ENCODE data around the gene LMAN2. TPM values are rescaled to one million over a fixed set of nuclear protein-coding genes. Genes with fewer than 3 reads are reported as not detected.

The LMAN2 gene
- total and polyA plus RNA-seq, 2 experiments from 2014 or later, result 153 to 227 TPM

DNA sequence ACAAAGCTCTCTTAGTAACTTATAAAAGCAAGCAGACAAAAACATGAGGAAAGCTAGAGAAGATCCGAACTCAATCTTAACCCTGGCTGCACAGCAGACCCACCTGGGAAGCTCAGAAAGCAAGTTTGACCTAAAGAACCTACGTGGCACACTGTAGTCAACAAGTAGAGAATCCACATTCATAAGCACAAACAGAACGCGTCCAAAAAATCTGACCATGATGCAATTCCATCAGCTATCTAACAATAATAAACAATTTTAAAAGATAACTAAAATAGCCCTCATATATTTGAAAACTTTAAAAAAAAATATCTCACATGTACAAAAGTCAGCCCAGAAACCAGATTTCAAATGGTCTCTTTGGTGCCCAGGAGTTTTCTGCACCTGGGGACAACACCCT is 4.6 kb downstream of the LMAN2 start (continued):
- TF ChIP-seq, protein P1, sequence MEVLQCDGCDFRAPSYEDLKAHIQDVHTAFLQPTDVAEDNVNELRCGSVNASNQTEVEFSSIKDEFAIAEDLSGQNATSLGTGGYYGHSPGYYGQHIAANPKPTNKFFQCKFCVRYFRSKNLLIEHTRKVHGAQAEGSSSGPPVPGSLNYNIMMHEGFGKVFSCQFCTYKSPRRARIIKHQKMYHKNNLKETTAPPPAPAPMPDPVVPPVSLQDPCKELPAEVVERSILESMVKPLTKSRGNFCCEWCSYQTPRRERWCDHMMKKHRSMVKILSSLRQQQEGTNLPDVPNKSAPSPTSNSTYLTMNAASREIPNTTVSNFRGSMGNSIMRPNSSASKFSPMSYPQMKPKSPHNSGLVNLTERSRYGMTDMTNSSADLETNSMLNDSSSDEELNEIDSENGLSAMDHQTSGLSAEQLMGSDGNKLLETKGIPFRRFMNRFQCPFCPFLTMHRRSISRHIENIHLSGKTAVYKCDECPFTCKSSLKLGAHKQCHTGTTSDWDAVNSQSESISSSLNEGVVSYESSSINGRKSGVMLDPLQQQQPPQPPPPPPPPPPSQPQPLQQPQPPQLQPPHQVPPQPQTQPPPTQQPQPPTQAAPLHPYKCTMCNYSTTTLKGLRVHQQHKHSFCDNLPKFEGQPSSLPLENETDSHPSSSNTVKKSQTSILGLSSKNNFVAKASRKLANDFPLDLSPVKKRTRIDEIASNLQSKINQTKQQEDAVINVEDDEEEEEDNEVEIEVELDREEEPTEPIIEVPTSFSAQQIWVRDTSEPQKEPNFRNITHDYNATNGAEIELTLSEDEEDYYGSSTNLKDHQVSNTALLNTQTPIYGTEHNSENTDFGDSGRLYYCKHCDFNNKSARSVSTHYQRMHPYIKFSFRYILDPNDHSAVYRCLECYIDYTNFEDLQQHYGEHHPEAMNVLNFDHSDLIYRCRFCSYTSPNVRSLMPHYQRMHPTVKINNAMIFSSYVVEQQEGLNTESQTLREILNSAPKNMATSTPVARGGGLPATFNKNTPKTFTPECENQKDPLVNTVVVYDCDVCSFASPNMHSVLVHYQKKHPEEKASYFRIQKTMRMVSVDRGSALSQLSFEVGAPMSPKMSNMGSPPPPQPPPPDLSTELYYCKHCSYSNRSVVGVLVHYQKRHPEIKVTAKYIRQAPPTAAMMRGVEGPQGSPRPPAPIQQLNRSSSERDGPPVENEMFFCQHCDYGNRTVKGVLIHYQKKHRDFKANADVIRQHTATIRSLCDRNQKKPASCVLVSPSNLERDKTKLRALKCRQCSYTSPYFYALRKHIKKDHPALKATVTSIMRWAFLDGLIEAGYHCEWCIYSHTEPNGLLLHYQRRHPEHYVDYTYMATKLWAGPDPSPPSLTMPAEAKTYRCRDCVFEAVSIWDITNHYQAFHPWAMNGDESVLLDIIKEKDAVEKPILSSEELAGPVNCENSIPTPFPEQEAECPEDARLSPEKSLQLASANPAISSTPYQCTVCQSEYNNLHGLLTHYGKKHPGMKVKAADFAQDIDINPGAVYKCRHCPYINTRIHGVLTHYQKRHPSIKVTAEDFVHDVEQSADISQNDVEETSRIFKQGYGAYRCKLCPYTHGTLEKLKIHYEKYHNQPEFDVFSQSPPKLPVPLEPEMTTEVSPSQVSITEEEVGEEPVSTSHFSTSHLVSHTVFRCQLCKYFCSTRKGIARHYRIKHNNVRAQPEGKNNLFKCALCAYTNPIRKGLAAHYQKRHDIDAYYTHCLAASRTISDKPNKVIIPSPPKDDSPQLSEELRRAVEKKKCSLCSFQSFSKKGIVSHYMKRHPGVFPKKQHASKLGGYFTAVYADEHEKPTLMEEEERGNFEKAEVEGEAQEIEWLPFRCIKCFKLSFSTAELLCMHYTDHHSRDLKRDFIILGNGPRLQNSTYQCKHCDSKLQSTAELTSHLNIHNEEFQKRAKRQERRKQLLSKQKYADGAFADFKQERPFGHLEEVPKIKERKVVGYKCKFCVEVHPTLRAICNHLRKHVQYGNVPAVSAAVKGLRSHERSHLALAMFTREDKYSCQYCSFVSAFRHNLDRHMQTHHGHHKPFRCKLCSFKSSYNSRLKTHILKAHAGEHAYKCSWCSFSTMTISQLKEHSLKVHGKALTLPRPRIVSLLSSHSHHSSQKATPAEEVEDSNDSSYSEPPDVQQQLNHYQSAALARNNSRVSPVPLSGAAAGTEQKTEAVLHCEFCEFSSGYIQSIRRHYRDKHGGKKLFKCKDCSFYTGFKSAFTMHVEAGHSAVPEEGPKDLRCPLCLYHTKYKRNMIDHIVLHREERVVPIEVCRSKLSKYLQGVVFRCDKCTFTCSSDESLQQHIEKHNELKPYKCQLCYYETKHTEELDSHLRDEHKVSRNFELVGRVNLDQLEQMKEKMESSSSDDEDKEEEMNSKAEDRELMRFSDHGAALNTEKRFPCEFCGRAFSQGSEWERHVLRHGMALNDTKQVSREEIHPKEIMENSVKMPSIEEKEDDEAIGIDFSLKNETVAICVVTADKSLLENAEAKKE (CRISPR knock-in tag; IDR thresholded peaks at IDR 0.05), result no peak
- no peak for TF ChIP-seq NANOG (IDR thresholded peaks at IDR 0.05; ENCODE audit: borderline replicate concordance)
- TF ChIP-seq, protein P2, sequence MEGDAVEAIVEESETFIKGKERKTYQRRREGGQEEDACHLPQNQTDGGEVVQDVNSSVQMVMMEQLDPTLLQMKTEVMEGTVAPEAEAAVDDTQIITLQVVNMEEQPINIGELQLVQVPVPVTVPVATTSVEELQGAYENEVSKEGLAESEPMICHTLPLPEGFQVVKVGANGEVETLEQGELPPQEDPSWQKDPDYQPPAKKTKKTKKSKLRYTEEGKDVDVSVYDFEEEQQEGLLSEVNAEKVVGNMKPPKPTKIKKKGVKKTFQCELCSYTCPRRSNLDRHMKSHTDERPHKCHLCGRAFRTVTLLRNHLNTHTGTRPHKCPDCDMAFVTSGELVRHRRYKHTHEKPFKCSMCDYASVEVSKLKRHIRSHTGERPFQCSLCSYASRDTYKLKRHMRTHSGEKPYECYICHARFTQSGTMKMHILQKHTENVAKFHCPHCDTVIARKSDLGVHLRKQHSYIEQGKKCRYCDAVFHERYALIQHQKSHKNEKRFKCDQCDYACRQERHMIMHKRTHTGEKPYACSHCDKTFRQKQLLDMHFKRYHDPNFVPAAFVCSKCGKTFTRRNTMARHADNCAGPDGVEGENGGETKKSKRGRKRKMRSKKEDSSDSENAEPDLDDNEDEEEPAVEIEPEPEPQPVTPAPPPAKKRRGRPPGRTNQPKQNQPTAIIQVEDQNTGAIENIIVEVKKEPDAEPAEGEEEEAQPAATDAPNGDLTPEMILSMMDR (conservative IDR thresholded peaks at IDR 0.05; ENCODE audit: low read depth in 2 of 2), result no peak
- TF ChIP-seq STAT1 (IDR thresholded peaks at IDR 0.05; ENCODE audit: unreplicated experiment), result no peak
- TF ChIP-seq EZH2phosphoT487 (IDR thresholded peaks at IDR 0.05; ENCODE audit: unreplicated experiment), result no peak

DNA sequence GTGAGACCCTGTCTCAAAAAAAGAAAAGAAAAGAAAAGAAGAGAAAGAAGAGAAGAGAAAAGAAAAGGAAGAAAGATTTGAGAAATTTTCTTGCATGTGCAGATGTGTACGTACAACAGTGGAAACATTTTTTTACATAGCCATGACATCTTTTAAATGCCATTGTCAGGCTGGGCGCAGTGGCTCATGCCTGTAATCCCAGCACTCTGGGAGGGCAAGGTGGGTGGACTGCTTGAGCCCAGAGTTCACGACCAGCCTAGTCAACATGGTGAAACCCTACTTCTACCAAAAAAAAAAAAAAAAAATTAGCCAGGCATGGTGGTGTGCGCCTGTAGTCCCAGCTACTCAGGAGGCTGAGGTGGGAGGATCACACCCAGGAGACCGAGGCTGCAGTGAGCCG is 6.6 kb downstream of the LMAN2 start:
- H3K4me1 ChIP-seq (ENCODE audit: insufficient read depth), result no peaks in the 10 kb centered on the region; the same call in 1 of the 2 replicates
- no peak for ATAC-seq
- DNase-seq (ENCODE audit: low spot score), result no peak
- H3K4me3 ChIP-seq, result no peak overlapping the region
- Mint-ChIP-seq H3K27ac (no peak overlapping the region), H3K9me3 (no peaks in the 10 kb centered on the region), H3K4me3 (no peak overlapping the region), H3K36me3 (ENCODE audit: low read depth) (peaks cover 29% of the 10 kb centered on the region), H3K4me1 (peaks cover 11% of the 10 kb centered on the region), H3K27me3 (ENCODE audit: insufficient read depth, low read depth, poor library complexity) (peaks cover 1% of the 10 kb centered on the region)
- TF ChIP-seq, protein P2 (conservative IDR thresholded peaks at IDR 0.05; ENCODE audit: low read depth in 2 of 2), result no peak
- TF ChIP-seq ZNF331 (CRISPR knock-in tag; IDR thresholded peaks at IDR 0.05; ENCODE audit: low read depth), result no peak
- peaks cover 29% of the 10 kb centered on the region for H4K20me1 ChIP-seq (replicated peaks; ENCODE audit: insufficient read depth)
- no peak overlapping the region for H3K27ac ChIP-seq (ENCODE audit: low read depth)
- peaks cover 12% of the 10 kb centered on the region; the same call in 1 of the 2 replicates for H3K36me3 ChIP-seq (ENCODE audit: insufficient read depth)
- H3K4me2 ChIP-seq, result no peak overlapping the region
- no peaks in the 10 kb centered on the region for H3K27me3 ChIP-seq (ENCODE audit: insufficient read depth)
- H3K79me2 ChIP-seq (replicated peaks; ENCODE audit: insufficient read depth), result peaks cover 93% of the 10 kb centered on the region
- H2AFZ ChIP-seq, result no peak overlapping the region
- H3K9me2 ChIP-seq (ENCODE audit: insufficient read depth), result no peaks in the 10 kb centered on the region
- no peaks in the 10 kb centered on the region for H3F3A ChIP-seq (replicated peaks; ENCODE audit: low read depth)

Data from GM23338 (cell line).